ENCODE results near the gene HDDC2.

The HDDC2 gene

GRCh38 chr6:125340175-125340835 is 38.5 kb upstream of the HDDC2 start:
- Histone ChIP-seq H3K23ac (ENCODE audit: low read length) (no peak overlapping the region), H2BK5ac (ENCODE audit: low read length) (no peak overlapping the region), H3K36me3 (ENCODE audit: control insufficient read depth, insufficient read depth, low read length) (no peaks in the 10 kb centered on the region), H3K4me3 (ENCODE audit: low read length) (no peak overlapping the region), H3K4ac (ENCODE audit: low read depth, low read length) (no peak overlapping the region), H3K27ac (ENCODE audit: low read depth, low read length) (no peak overlapping the region), H3K4me2 (ENCODE audit: low read length) (no peak overlapping the region), H2BK120ac (ENCODE audit: low read depth, low read length) (no peak overlapping the region), H4K5ac (ENCODE audit: low read length) (no peak overlapping the region), H3K79me2 (ENCODE audit: control insufficient read depth, insufficient read depth, low read length) (no peaks in the 10 kb centered on the region), H2AK5ac (ENCODE audit: low read length) (no peak overlapping the region), H3K9ac (ENCODE audit: low read length) (no peak overlapping the region), H2BK15ac (replicated peaks; ENCODE audit: low read depth) (no peak overlapping the region), H3K27me3 (ENCODE audit: insufficient read depth, low read length, poor library complexity) (no peaks in the 10 kb centered on the region), H3K4me1 (ENCODE audit: control insufficient read depth, low read depth, low read length) (no peaks in the 10 kb centered on the region), H3K56ac (ENCODE audit: low read length) (no peak overlapping the region), H3K79me1 (ENCODE audit: low read length) (no peaks in the 10 kb centered on the region), H4K8ac (ENCODE audit: low read depth, low read length) (no peak overlapping the region), H3K18ac (ENCODE audit: low read length) (no peak overlapping the region)
- DNase-seq = no peak
- no CpG with 5 or more reads among the region's 3 CpGs for WGBS (ENCODE audit: extremely low coverage, insufficient coverage, low lambda C conversion rate)

GRCh38 chr6:125339653-125340052 is 37.9 kb upstream of the HDDC2 start:
- Histone ChIP-seq H3K56ac (ENCODE audit: low read length) (no peak overlapping the region), H3K4ac (ENCODE audit: low read depth, low read length) (no peak overlapping the region), H3K79me1 (ENCODE audit: low read length) (no peaks in the 10 kb centered on the region), H3K36me3 (ENCODE audit: control insufficient read depth, insufficient read depth, low read length) (no peaks in the 10 kb centered on the region), H3K9ac (ENCODE audit: low read length) (no peak overlapping the region), H3K4me3 (ENCODE audit: low read length) (no peak overlapping the region), H3K27me3 (ENCODE audit: insufficient read depth, low read length, poor library complexity) (no peaks in the 10 kb centered on the region), H3K18ac (ENCODE audit: low read length) (no peak overlapping the region), H2BK5ac (ENCODE audit: low read length) (no peak overlapping the region), H4K5ac (ENCODE audit: low read length) (no peak overlapping the region), H3K4me1 (ENCODE audit: control insufficient read depth, low read depth, low read length) (no peaks in the 10 kb centered on the region), H4K8ac (ENCODE audit: low read depth, low read length) (no peak overlapping the region), H2BK120ac (ENCODE audit: low read depth, low read length) (no peak overlapping the region), H2BK15ac (replicated peaks; ENCODE audit: low read depth) (no peak overlapping the region), H3K27ac (ENCODE audit: low read depth, low read length) (no peak overlapping the region), H3K4me2 (ENCODE audit: low read length) (no peak overlapping the region), H2AK5ac (ENCODE audit: low read length) (no peak overlapping the region), H3K23ac (ENCODE audit: low read length) (no peak overlapping the region), H3K79me2 (ENCODE audit: control insufficient read depth, insufficient read depth, low read length) (no peaks in the 10 kb centered on the region)
- WGBS (ENCODE audit: extremely low coverage, insufficient coverage, low lambda C conversion rate) = no CpG with 5 or more reads among the region's 1 CpG
- DNase-seq = no peak

GRCh38 chr6:125338381-125338780 is 36.6 kb upstream of the HDDC2 start:
- Histone ChIP-seq H2BK15ac (replicated peaks; ENCODE audit: low read depth) (no peak overlapping the region), H3K36me3 (ENCODE audit: control insufficient read depth, insufficient read depth, low read length) (no peaks in the 10 kb centered on the region), H4K8ac (ENCODE audit: low read depth, low read length) (no peak overlapping the region)

GRCh38 chr6:125337706-125338105 is 35.9 kb upstream of the HDDC2 start:
- Histone ChIP-seq H3K18ac (ENCODE audit: low read length) (no peak overlapping the region), H3K4ac (ENCODE audit: low read depth, low read length) (no peak overlapping the region), H3K27me3 (ENCODE audit: insufficient read depth, low read length, poor library complexity) (no peaks in the 10 kb centered on the region), H3K56ac (ENCODE audit: low read length) (no peak overlapping the region), H3K36me3 (ENCODE audit: control insufficient read depth, insufficient read depth, low read length) (no peaks in the 10 kb centered on the region), H4K5ac (ENCODE audit: low read length) (no peak overlapping the region), H2BK120ac (ENCODE audit: low read depth, low read length) (no peak overlapping the region), H3K9ac (ENCODE audit: low read length) (no peak overlapping the region), H3K4me1 (ENCODE audit: control insufficient read depth, low read depth, low read length) (no peaks in the 10 kb centered on the region), H2BK15ac (replicated peaks; ENCODE audit: low read depth) (no peak overlapping the region), H3K4me2 (ENCODE audit: low read length) (no peak overlapping the region), H3K4me3 (ENCODE audit: low read length) (no peak overlapping the region), H3K79me1 (ENCODE audit: low read length) (no peaks in the 10 kb centered on the region), H3K27ac (ENCODE audit: low read depth, low read length) (no peak overlapping the region), H2AK5ac (ENCODE audit: low read length) (no peak overlapping the region), H4K8ac (ENCODE audit: low read depth, low read length) (no peak overlapping the region), H3K79me2 (ENCODE audit: control insufficient read depth, insufficient read depth, low read length) (no peaks in the 10 kb centered on the region), H3K23ac (ENCODE audit: low read length) (no peak overlapping the region), H2BK5ac (ENCODE audit: low read length) (no peak overlapping the region)
- WGBS (ENCODE audit: extremely low coverage, insufficient coverage, low lambda C conversion rate) = no CpG with 5 or more reads among the region's 6 CpGs
- no peak for DNase-seq

More at GRCh38 chr6:125338381-125338780, 36.6 kb upstream of the HDDC2 start:
- no peak overlapping the region for H2BK5ac ChIP-seq (ENCODE audit: low read length)
- no peak overlapping the region for H3K18ac ChIP-seq (ENCODE audit: low read length)
- H3K4me1 ChIP-seq (ENCODE audit: control insufficient read depth, low read depth, low read length) = no peaks in the 10 kb centered on the region
- no peak overlapping the region for H3K4me2 ChIP-seq (ENCODE audit: low read length)
- no peaks in the 10 kb centered on the region for H3K79me2 ChIP-seq (ENCODE audit: control insufficient read depth, insufficient read depth, low read length)
- H3K27ac ChIP-seq (ENCODE audit: low read depth, low read length) = no peak overlapping the region
- H2BK120ac ChIP-seq (ENCODE audit: low read depth, low read length) = no peak overlapping the region
- H3K4ac ChIP-seq (ENCODE audit: low read depth, low read length) = no peak overlapping the region
- no peaks in the 10 kb centered on the region for H3K27me3 ChIP-seq (ENCODE audit: insufficient read depth, low read length, poor library complexity)
- no peak for DNase-seq
- H3K56ac ChIP-seq (ENCODE audit: low read length) = no peak overlapping the region
- no peak overlapping the region for H3K4me3 ChIP-seq (ENCODE audit: low read length)
- H3K23ac ChIP-seq (ENCODE audit: low read length) = no peak overlapping the region
- no peak overlapping the region for H2AK5ac ChIP-seq (ENCODE audit: low read length)
- no peak overlapping the region for H4K5ac ChIP-seq (ENCODE audit: low read length)
- H3K79me1 ChIP-seq (ENCODE audit: low read length) = no peaks in the 10 kb centered on the region
- no peak overlapping the region for H3K9ac ChIP-seq (ENCODE audit: low read length)

- no peak overlapping the region for H3K9ac ChIP-seq (ENCODE audit: low read length)
- H2BK120ac ChIP-seq (ENCODE audit: low read depth, low read length) = no peak overlapping the region
- no peak overlapping the region for H2AK5ac ChIP-seq (ENCODE audit: low read length)
- no peak overlapping the region for H2BK5ac ChIP-seq (ENCODE audit: low read length)
- H3K4ac ChIP-seq (ENCODE audit: low read depth, low read length) = no peak overlapping the region
- H3K36me3 ChIP-seq (ENCODE audit: control insufficient read depth, insufficient read depth, low read length) = no peaks in the 10 kb centered on the region
- H3K4me2 ChIP-seq (ENCODE audit: low read length) = no peak overlapping the region
- H3K4me1 ChIP-seq (ENCODE audit: control insufficient read depth, low read depth, low read length) = no peaks in the 10 kb centered on the region
- no peak for DNase-seq
- no peak overlapping the region for H3K56ac ChIP-seq (ENCODE audit: low read length)
- WGBS (ENCODE audit: extremely low coverage, insufficient coverage, low lambda C conversion rate) = no CpG with 5 or more reads among the region's 1 CpG
- H3K23ac ChIP-seq (ENCODE audit: low read length) = no peak overlapping the region
- H3K27me3 ChIP-seq (ENCODE audit: insufficient read depth, low read length, poor library complexity) = no peaks in the 10 kb centered on the region
- H3K79me1 ChIP-seq (ENCODE audit: low read length) = no peaks in the 10 kb centered on the region
- no peak overlapping the region for H4K5ac ChIP-seq (ENCODE audit: low read length)
- H4K8ac ChIP-seq (ENCODE audit: low read depth, low read length) = no peak overlapping the region
- no peak overlapping the region for H3K18ac ChIP-seq (ENCODE audit: low read length)
- no peak overlapping the region for H3K27ac ChIP-seq (ENCODE audit: low read depth, low read length)
- H2BK15ac ChIP-seq (replicated peaks; ENCODE audit: low read depth) = no peak overlapping the region
- no peak overlapping the region for H3K4me3 ChIP-seq (ENCODE audit: low read length)
- H3K79me2 ChIP-seq (ENCODE audit: control insufficient read depth, insufficient read depth, low read length) = no peaks in the 10 kb centered on the region
Observed at GRCh38 chr6:125332664-125333063, 30.9 kb upstream of the HDDC2 start.

- DNase-seq = no peak
- Histone ChIP-seq H3K4me2 (ENCODE audit: low read length) (no peak overlapping the region), H3K4me1 (ENCODE audit: control insufficient read depth, low read depth, low read length) (no peaks in the 10 kb centered on the region), H3K27me3 (ENCODE audit: insufficient read depth, low read length, poor library complexity) (no peaks in the 10 kb centered on the region), H3K56ac (ENCODE audit: low read length) (no peak overlapping the region), H3K79me2 (ENCODE audit: control insufficient read depth, insufficient read depth, low read length) (no peaks in the 10 kb centered on the region), H4K8ac (ENCODE audit: low read depth, low read length) (no peak overlapping the region), H3K23ac (ENCODE audit: low read length) (no peak overlapping the region), H2BK120ac (ENCODE audit: low read depth, low read length) (no peak overlapping the region), H3K18ac (ENCODE audit: low read length) (no peak overlapping the region), H3K4ac (ENCODE audit: low read depth, low read length) (no peak overlapping the region), H3K27ac (ENCODE audit: low read depth, low read length) (no peak overlapping the region), H3K4me3 (ENCODE audit: low read length) (no peak overlapping the region), H3K36me3 (ENCODE audit: control insufficient read depth, insufficient read depth, low read length) (no peaks in the 10 kb centered on the region), H3K9ac (ENCODE audit: low read length) (no peak overlapping the region), H2AK5ac (ENCODE audit: low read length) (no peak overlapping the region), H3K79me1 (ENCODE audit: low read length) (no peaks in the 10 kb centered on the region), H2BK15ac (replicated peaks; ENCODE audit: low read depth) (no peak overlapping the region), H4K5ac (ENCODE audit: low read length) (no peak overlapping the region), H2BK5ac (ENCODE audit: low read length) (no peak overlapping the region)
- no CpG with 5 or more reads among the region's 2 CpGs for WGBS (ENCODE audit: extremely low coverage, insufficient coverage, low lambda C conversion rate)
Observed at GRCh38 chr6:125325586-125325985, 23.8 kb upstream of the HDDC2 start.
